Loucy (cell line): ENCODE measurements around the gene CAPZA1.
"Not testable (repeated sequence)": the region's sequence is repeated elsewhere in the genome, so short reads cannot be mapped to it uniquely, and the experiment has no call there.

Experiments used
- H2AFZ ChIP-seq: fragments of 200-600 bp; sonication (generic); 2 replicates; pipeline ENCODE4 v1.6.0; 2016; ENCODE audit warnings: antibody characterized with exemption, mild to moderate bottlenecking, low read length, moderate library complexity
- H3F3A ChIP-seq: fragments of 200-600 bp; 2 replicates; pipeline ENCODE4 v1.6.0; 2016; ENCODE audit warnings: antibody characterized with exemption, low read depth, mild to moderate bottlenecking
- H3K27me3 ChIP-seq: fragments of 200-600 bp; sonication (generic); 2 replicates; pipeline ENCODE4 v1.6.1; 2014; ENCODE audit warnings: low read length, mild to moderate bottlenecking; ENCODE audit not compliant: insufficient read depth, poor library complexity, severe bottlenecking
- H3K36me3 ChIP-seq: fragments of 200-600 bp; sonication (generic); 2 replicates; pipeline ENCODE4 v1.6.1; 2016; ENCODE audit warnings: low read length; ENCODE audit not compliant: insufficient read depth
- H3K4me1 ChIP-seq: fragments of 200-600 bp; sonication (generic); 2 replicates; pipeline ENCODE4 v1.5.1; 2014; ENCODE audit warnings: low read length, mild to moderate bottlenecking; ENCODE audit not compliant: insufficient read depth, poor library complexity, severe bottlenecking
- H3K4me2 ChIP-seq: fragments of 200-600 bp; sonication (generic); 2 replicates; pipeline ENCODE4 v1.6.0; 2014; ENCODE audit warnings: antibody characterized with exemption, low read length, low read depth, mild to moderate bottlenecking; ENCODE audit not compliant: poor library complexity, severe bottlenecking
- H3K4me3 ChIP-seq: fragments of 200-600 bp; sonication (generic); 2 replicates; pipeline ENCODE4 v1.5.1; 2014; ENCODE audit warnings: low read length, mild to moderate bottlenecking, mixed read lengths; ENCODE audit not compliant: poor library complexity, severe bottlenecking
- H3K79me2 ChIP-seq: fragments of 200-600 bp; sonication (generic); 2 replicates; pipeline ENCODE4 v1.6.1; 2014; ENCODE audit warnings: low read length; ENCODE audit not compliant: insufficient read depth
- H3K9ac ChIP-seq: fragments of 200-600 bp; sonication (generic); 2 replicates; pipeline ENCODE4 v1.6.0; 2014; ENCODE audit warnings: mild to moderate bottlenecking, low read depth, low read length, moderate library complexity; ENCODE audit not compliant: poor library complexity, severe bottlenecking
- H3K9me2 ChIP-seq: fragments of 200-600 bp; sonication (generic); replicated peaks from 2 replicates; pipeline ENCODE4 v1.6.1; 2016; ENCODE audit warnings: low read depth, low read length, mixed read lengths
- H3K9me3 ChIP-seq: fragments of 200-600 bp; sonication (generic); 2 replicates; pipeline ENCODE4 v1.6.1; 2014; ENCODE audit warnings: mild to moderate bottlenecking, antibody characterized with exemption, low read length, low read depth; ENCODE audit not compliant: insufficient read depth
- H4K20me1 ChIP-seq: fragments of 200-600 bp; sonication (generic); 2 replicates; pipeline ENCODE4 v1.6.0; 2014; ENCODE audit warnings: antibody characterized with exemption, low read length, mild to moderate bottlenecking; ENCODE audit not compliant: insufficient read depth, poor library complexity, severe bottlenecking
- EZH2phosphoT487 ChIP-seq: fragments of 200-600 bp; IDR thresholded peaks from 2 replicates; pipeline ENCODE4 v1.6.1; 2018; ENCODE audit warnings: antibody characterized with exemption, mild to moderate bottlenecking, moderate library complexity, borderline replicate concordance
- TF ChIP-seq, protein P1 (sequence below): fragments of 200-600 bp; sonication (generic); conservative IDR thresholded peaks from 2 replicates; pipeline ENCODE4 v1.5.1; 2014; ENCODE audit warnings: mild to moderate bottlenecking, antibody characterized with exemption, low read length

Gene CAPZA1

DNA sequence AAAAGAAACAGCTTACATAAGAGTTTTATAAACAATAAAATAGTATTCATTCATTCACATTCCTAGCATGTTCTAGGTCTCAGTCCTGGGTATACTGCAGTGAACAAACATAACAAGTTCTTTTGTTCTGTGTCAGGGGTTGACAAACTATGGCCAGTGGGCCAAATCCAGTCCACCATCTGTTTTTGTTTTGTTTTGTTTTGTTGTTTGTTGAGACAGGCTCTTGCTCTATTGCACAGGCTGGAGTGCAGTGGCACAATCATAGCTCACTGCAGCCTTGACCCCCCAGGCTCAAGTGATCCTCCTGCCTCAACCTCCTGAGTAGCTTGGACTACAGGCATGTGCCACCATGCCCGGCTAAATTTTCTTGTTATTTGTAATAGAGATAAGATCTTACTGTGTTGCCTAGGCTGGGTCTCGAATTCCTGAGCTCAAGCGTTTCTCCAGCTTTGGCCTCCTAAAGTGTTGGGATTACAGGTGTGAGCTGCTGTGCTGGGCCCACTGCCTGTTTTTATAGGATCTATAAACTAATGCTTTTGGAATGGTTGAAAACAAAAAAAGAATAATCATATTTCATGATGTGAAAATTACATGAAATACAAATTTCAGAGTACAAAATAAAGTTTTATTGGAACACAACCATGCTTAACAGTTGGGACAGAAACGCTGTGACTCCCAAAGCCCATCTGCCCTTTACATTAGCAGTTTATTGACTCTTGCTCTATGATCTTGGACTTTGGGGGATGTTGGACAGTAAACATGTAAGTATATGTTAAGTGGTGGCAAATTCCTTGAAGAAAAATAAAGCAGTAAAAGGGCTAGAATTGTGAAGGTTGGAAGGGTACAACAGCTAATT, 17.9 kb downstream of the CAPZA1 start:
- no peak for TF ChIP-seq EZH2phosphoT487
- TF ChIP-seq, protein P1, sequence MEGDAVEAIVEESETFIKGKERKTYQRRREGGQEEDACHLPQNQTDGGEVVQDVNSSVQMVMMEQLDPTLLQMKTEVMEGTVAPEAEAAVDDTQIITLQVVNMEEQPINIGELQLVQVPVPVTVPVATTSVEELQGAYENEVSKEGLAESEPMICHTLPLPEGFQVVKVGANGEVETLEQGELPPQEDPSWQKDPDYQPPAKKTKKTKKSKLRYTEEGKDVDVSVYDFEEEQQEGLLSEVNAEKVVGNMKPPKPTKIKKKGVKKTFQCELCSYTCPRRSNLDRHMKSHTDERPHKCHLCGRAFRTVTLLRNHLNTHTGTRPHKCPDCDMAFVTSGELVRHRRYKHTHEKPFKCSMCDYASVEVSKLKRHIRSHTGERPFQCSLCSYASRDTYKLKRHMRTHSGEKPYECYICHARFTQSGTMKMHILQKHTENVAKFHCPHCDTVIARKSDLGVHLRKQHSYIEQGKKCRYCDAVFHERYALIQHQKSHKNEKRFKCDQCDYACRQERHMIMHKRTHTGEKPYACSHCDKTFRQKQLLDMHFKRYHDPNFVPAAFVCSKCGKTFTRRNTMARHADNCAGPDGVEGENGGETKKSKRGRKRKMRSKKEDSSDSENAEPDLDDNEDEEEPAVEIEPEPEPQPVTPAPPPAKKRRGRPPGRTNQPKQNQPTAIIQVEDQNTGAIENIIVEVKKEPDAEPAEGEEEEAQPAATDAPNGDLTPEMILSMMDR: no peak
- no peaks in the 10 kb centered on the region for H3K36me3 ChIP-seq

DNA sequence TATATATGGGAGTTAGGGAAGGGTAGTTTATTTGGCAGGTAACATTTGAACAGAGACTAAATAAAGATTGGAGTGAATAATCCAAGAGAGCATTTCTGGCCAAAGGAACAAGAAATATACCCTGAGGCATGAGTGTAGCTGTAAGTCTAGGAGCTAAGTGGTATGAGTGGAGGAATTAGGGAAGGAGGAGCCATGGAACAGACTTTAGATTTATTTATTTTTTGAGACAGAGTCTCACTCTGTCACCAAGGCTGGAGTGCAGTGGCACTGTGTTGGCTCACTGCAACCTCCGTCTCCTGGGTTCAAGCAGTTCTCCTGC, 18.4 kb downstream of the CAPZA1 start:
- Histone ChIP-seq H3F3A (no peaks in the 10 kb centered on the region), H3K4me2 (no peak overlapping the region), H3K9me2 (no peaks in the 10 kb centered on the region), H3K9me3 (no peaks in the 10 kb centered on the region), H3K36me3 (peaks cover 3% of the 10 kb centered on the region; the same call in 1 of the 2 replicates), H3K4me1 (peaks cover 23% of the 10 kb centered on the region), H3K27me3 (no peaks in the 10 kb centered on the region), H3K9ac (no peak overlapping the region), H4K20me1 (peaks cover 77% of the 10 kb centered on the region), H3K79me2 (peaks cover 90% of the 10 kb centered on the region), H2AFZ (no peak overlapping the region), H3K4me3 (no peak overlapping the region)
- TF ChIP-seq, protein P1: no peak

More for the DNA sequence above, 17.9 kb downstream of the CAPZA1 start:
- Histone ChIP-seq H2AFZ (no peak overlapping the region), H3K9me2 (no peaks in the 10 kb centered on the region), H3K4me2 (no peak overlapping the region), H3K9ac (no peak overlapping the region), H3K27me3 (no peaks in the 10 kb centered on the region), H3K9me3 (no peaks in the 10 kb centered on the region), H3K79me2 (peaks cover 90% of the 10 kb centered on the region), H3K4me3 (no peak overlapping the region), H3K4me1 (peaks cover 25% of the 10 kb centered on the region), H3F3A (no peaks in the 10 kb centered on the region), H4K20me1 (peaks cover 77% of the 10 kb centered on the region)

DNA sequence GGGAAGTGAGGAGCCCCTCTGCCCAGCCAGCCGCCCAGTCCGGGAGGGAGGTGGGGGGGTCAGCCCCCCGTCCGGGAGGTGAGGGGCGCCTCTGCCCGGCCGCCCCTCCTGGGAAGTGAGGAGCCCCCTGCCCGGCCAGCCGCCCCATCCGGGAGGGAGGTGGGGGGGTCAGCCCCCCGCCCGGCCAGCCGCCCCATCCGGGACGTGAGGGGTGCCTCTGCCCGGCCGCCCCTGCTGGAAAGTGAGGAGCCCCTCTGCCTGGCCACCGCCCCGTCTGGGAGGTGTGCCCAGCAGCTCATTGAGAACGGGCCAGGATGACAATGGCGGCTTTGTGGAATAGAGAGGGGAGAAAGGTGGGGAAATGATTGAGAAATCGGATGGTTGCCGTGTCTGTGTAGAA, 20.8 kb downstream of the CAPZA1 start:
- not testable (repeated sequence) for H3K9ac ChIP-seq, H3K9me3 ChIP-seq, H2AFZ ChIP-seq, H3K27me3 ChIP-seq, H3K9me2 ChIP-seq, H3K4me2 ChIP-seq, H3F3A ChIP-seq, H3K4me3 ChIP-seq
- Histone ChIP-seq H3K36me3 (peaks cover 17% of the 10 kb centered on the region; the same call in 1 of the 2 replicates), H4K20me1 (peaks cover 74% of the 10 kb centered on the region), H3K4me1 (peaks cover 15% of the 10 kb centered on the region), H3K79me2 (peaks cover 90% of the 10 kb centered on the region)

GRCh38 chr1:112643080-112643479, 23.4 kb downstream of the CAPZA1 start:
- Histone ChIP-seq H3K4me1 (no peaks in the 10 kb centered on the region), H3K79me2 (peaks cover 89% of the 10 kb centered on the region), H3K36me3 (peaks cover 32% of the 10 kb centered on the region; the same call in 1 of the 2 replicates), H2AFZ (no peak overlapping the region), H3K9me2 (no peaks in the 10 kb centered on the region), H3K27me3 (no peaks in the 10 kb centered on the region), H3F3A (no peaks in the 10 kb centered on the region), H3K9ac (no peak overlapping the region), H3K9me3 (no peaks in the 10 kb centered on the region), H3K4me2 (no peak overlapping the region), H3K4me3 (no peak overlapping the region), H4K20me1 (peaks cover 73% of the 10 kb centered on the region)
- TF ChIP-seq EZH2phosphoT487: no peak
- TF ChIP-seq, protein P1: no peak
